CD4-positive, alpha-beta T cell (primary cell): ENCODE data around the gene KPNB1. TPM values are rescaled to one million over a fixed set of nuclear protein-coding genes. Genes with fewer than 3 reads are reported as not detected.

ENCODE experiments used
- ATAC-seq: fragments of 200-7000 bp; cut with Tn5 transposase; one replicate; pipeline ENCODE4 v1.10.0; 2022; ENCODE audit warnings: mild to moderate bottlenecking; ENCODE audit not compliant: poor library complexity
- CTCF ChIA-PET: fragments of 350-600 bp; sonication (Branson Sonifier 250); formaldehyde crosslinking; loops from one replicate; lab custom pipeline; 2021; ENCODE audit warnings: antibody characterized with exemption, inconsistent platforms; lab: Charles Lee
- POLR2A ChIA-PET: fragments of 350-600 bp; sonication (Branson Sonifier 250); formaldehyde crosslinking; loops from one replicate; lab custom pipeline; 2021; ENCODE audit warnings: antibody characterized with exemption, inconsistent platforms; lab: Charles Lee
- DNase-seq, 14 experiments: peaks; one replicate each; pipeline ENCODE4 v3.0.0-alpha.2; 2013 to 2020; ENCODE audit warnings: mixed read lengths in 2 of 14
- H3K27ac ChIP-seq, 2 donors: one replicate each; pipeline versions ENCODE4 v1.5.1 to v1.7.0; 2013; ENCODE audit warnings: low read length in 2 of 2, low read depth in 1 of 2, mild to moderate bottlenecking in 1 of 2
- H3K27me3 ChIP-seq, 2 experiments: 1 replicate in 1 of 2; 2 replicates in 1 of 2; pipeline versions ENCODE4 v1.6.1 to v1.7.0; 2013; ENCODE audit warnings: low read length in 2 of 2, control low read depth in 1 of 2, mild to moderate bottlenecking in 1 of 2, moderate library complexity in 1 of 2; ENCODE audit not compliant: insufficient read depth in 2 of 2, control insufficient read depth in 1 of 2
- H3K36me3 ChIP-seq: one replicate; pipeline ENCODE4 v1.6.1; 2013; ENCODE audit warnings: low read length, control low read depth; ENCODE audit not compliant: insufficient read depth
- H3K4me1 ChIP-seq: one replicate; pipeline ENCODE4 v1.6.1; 2013; ENCODE audit warnings: low read length, control low read depth; ENCODE audit not compliant: insufficient read depth
- H3K4me3 ChIP-seq: one replicate; pipeline ENCODE4 v1.5.1; 2013; ENCODE audit warnings: mild to moderate bottlenecking, low read length, moderate library complexity
- H3K9me3 ChIP-seq, 2 experiments: 1 replicate in 1 of 2; 2 replicates in 1 of 2; pipeline versions ENCODE4 v1.6.1 to v1.7.0; 2013; ENCODE audit warnings: low read length in 2 of 2, mild to moderate bottlenecking in 2 of 2, control low read depth in 1 of 2, moderate library complexity in 1 of 2; ENCODE audit not compliant: control insufficient read depth in 1 of 2, insufficient read depth in 1 of 2
- H3K27ac Mint-ChIP-seq: one replicate; pipeline ENCODE4 v1.8.0; 2020; ENCODE audit warnings: mixed read lengths
- H3K27me3 Mint-ChIP-seq: one replicate; pipeline ENCODE4 v1.8.0; 2021; ENCODE audit warnings: mixed read lengths
- H3K36me3 Mint-ChIP-seq: one replicate; pipeline ENCODE4 v1.8.0; 2021; ENCODE audit warnings: low read depth, mixed read lengths
- H3K4me1 Mint-ChIP-seq: one replicate; pipeline ENCODE4 v1.8.0; 2021; ENCODE audit warnings: low read depth, mixed read lengths
- H3K4me3 Mint-ChIP-seq: one replicate; pipeline ENCODE4 v1.8.0; 2020; ENCODE audit warnings: mild to moderate bottlenecking, mixed read lengths
- H3K9me3 Mint-ChIP-seq: one replicate; pipeline ENCODE4 v1.8.0; 2020; ENCODE audit warnings: mixed read lengths
- CTCF ChIP-seq: fragments of 200-600 bp; IDR thresholded peaks from one replicate; pipeline ENCODE4 v1.8.0; 2022; ENCODE audit warnings: antibody characterized with exemption, mild to moderate bottlenecking
- intact Hi-C, 2 experiments: fragments of 100-400 bp; cut with DNase I in 1 of 2; cut with micrococcal nuclease in 1 of 2; formaldehyde crosslinking; loops; one replicate each; pipeline versions ENCODE4 v1.15.1 to v1.9.0; 2023 to 2025; cut with DNase I, micrococcal nuclease
- total RNA-seq, 174 experiments: library from RNA in 2 of 174; stranded (reverse) in 2 of 174; gene quantifications; one replicate each; pipeline ENCODE4 v1.2.3 and lab custom pipeline; 2021 to 2026

KPNB1 gene
- total RNA-seq, 2 experiments from 2014 or later = 145 to 151 TPM

- Mint-ChIP-seq H3K27ac (no peak overlapping the region), H3K4me3 (no peak overlapping the region), H3K9me3 (no peaks in the 10 kb centered on the region), H3K27me3 (no peaks in the 10 kb centered on the region), H3K4me1 (peaks cover under 1% of the 10 kb centered on the region), H3K36me3 (peaks cover 51% of the 10 kb centered on the region)
- ATAC-seq (no peak), DNase-seq (no peak)
- CTCF ChIA-PET = no interaction called here
- Histone ChIP-seq H3K27ac (no peak overlapping the region), H3K4me1 (no peaks in the 10 kb centered on the region), H3K36me3 (peaks cover 47% of the 10 kb centered on the region), H3K9me3 (no peaks in the 10 kb centered on the region), H3K4me3 (no peak overlapping the region), H3K27me3 (no peaks in the 10 kb centered on the region)
- POLR2A ChIA-PET = no interaction called here
- TF ChIP-seq CTCF = no peak
- intact Hi-C loops = no loop called here
These were observed 36.0 kb downstream of the KPNB1 start for GRCh38 chr17:47685556-47686275.

DNA sequence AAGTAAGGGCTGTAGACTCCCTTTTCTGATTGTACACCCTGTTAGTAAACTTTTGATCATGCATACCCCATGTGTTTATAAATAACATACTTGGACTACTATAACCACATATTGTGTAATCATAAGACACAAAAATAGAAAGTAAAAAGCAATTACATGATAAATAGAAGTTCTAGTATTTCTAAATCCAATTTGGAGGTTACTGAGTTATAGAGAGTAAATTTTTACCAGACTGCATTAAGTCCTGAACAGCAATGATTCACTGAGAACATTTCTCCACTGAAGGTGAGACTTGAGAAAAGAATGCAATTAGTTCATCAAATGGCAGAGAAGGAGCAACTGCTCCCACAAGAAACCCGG, 36.5 kb downstream of the KPNB1 start:
- H3K9me3 Mint-ChIP-seq = no peaks in the 10 kb centered on the region
- H3K4me1 ChIP-seq = no peaks in the 10 kb centered on the region
- peaks cover 46% of the 10 kb centered on the region for H3K36me3 Mint-ChIP-seq
- no peak overlapping the region for H3K4me3 Mint-ChIP-seq
- CTCF ChIA-PET = no interaction called here
- intact Hi-C loops = no loop called here
- ATAC-seq (no peak), DNase-seq (no peak)
- H3K27me3 Mint-ChIP-seq = no peaks in the 10 kb centered on the region
- TF ChIP-seq CTCF = no peak
- no peaks in the 10 kb centered on the region for H3K4me1 Mint-ChIP-seq
- POLR2A ChIA-PET = no interaction called here
- no peak overlapping the region for H3K4me3 ChIP-seq
- H3K27me3 ChIP-seq = no peaks in the 10 kb centered on the region
- H3K36me3 ChIP-seq = peaks cover 43% of the 10 kb centered on the region
- H3K9me3 ChIP-seq = no peaks in the 10 kb centered on the region
- H3K27ac Mint-ChIP-seq = no peak overlapping the region
- no peak overlapping the region for H3K27ac ChIP-seq

DNA sequence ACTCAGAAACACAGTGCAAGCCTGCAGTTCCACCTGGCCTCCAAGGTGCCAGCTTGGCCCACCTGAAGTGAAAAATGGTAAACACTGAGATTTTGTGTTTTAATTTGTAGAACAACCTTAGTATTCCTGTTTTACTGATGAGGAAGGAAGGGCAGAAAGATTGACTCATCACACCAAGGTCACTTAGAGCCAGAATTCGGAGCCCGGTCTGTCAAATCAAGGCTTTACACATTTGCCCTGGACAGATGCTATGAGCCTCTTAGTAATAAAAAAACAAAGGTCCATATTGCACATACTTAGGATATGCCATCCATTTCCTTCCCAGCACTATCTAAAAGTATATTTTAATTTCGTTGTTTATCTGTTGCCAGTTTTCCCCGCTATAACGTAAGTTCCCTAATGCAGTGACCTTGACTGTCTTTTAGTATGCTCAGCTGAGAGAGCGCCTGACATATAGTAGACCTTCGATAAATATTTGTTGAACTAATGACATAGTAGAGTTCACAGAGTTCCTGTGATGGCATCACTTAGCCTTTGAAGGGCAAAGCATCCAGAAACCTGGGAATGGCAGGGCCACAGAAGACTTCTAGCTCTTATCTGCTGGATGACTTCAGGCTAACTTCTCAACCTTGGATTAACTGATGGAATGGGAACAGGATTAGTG, 37.1 kb downstream of the KPNB1 start:
- no peak for TF ChIP-seq CTCF
- no peak overlapping the region for H3K4me3 Mint-ChIP-seq
- peaks cover 42% of the 10 kb centered on the region for H3K36me3 Mint-ChIP-seq
- DNase-seq = no peak
- no peak for ATAC-seq
- H3K4me1 ChIP-seq = no peaks in the 10 kb centered on the region
- peaks cover 39% of the 10 kb centered on the region for H3K36me3 ChIP-seq
- POLR2A ChIA-PET = interaction anchor here (1.1 kb wide), 1 partner anchor 10 kb away, joined by 4 read pairs; no protein-coding TSS in a partner anchor
- no peaks in the 10 kb centered on the region for H3K9me3 Mint-ChIP-seq
- H3K9me3 ChIP-seq = no peaks in the 10 kb centered on the region
- CTCF ChIA-PET = interaction anchor here (0.8 kb wide), 1 partner anchor 156 kb away, joined by 3 read pairs; no protein-coding TSS in a partner anchor
- intact Hi-C loops = no loop called here
- H3K27me3 Mint-ChIP-seq = no peaks in the 10 kb centered on the region
- no peak overlapping the region for H3K27ac ChIP-seq
- H3K4me1 Mint-ChIP-seq = no peaks in the 10 kb centered on the region
- no peaks in the 10 kb centered on the region for H3K27me3 ChIP-seq
- no peak overlapping the region for H3K4me3 ChIP-seq
- H3K27ac Mint-ChIP-seq = no peak overlapping the region
